Measurements from ENCODE around the gene CD248. TPM values are rescaled to one million over a fixed set of nuclear protein-coding genes. Genes with fewer than 3 reads are reported as not detected.
A peak's percentile ranks its signal among the peaks of the same experiment; 100 is the strongest.

The CD248 gene
- total and polyA plus RNA-seq, 9 donors: 4.9 to 47.9 (median 17.2) TPM

DNA sequence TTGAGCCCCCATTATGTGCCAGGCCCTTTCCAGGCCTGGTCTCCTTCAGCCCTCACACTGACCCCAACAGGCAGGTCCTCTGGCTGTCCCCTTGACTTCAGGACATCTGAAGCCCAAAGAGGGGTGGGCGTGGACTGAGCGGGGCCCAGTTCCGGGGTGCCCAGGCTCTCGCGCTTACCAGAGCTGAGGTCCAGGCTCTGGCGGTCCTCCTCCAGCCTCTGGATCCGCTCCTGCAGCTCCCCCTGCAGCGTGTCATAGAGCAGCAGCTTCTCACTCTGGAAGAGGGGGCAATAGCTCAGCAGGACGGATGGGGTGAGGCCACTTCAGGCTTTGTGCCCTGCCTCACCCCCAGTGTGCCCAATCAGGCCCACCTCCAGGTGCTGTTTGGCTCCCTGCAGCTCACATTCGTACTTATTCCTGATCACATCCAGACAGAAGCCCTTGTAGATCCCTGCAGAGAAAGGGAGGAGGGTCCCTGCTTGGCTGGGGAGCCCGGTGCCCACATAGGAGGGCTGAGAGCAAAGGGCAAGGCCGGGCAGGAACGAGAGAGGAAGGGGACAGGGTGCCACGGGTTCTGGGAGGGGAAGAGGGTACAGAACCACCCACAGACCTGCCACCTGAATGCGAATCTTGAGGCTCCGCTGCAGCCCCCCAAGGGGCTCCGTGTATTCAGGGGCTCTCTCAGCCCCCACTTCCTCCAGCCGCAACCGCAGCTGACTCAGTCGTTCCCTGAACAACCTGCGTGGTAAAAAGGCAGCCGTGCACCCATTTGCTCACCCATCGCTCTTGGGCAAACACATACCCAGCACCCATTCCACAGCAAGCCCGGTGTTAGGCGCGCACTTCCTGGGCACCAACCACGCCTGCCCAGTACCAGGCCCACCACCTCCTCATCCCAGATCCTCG is 24.0 kb upstream of the CD248 start:
- intact Hi-C loops (cut with DNase I): no loop called here
- Histone ChIP-seq H3K4me3 (no peak overlapping the region), H3K36me3 (no peaks in the 10 kb centered on the region), H3K27ac (no peak overlapping the region), H3K27me3 (no peaks in the 10 kb centered on the region), H3K4me1 (ENCODE audit: insufficient read depth) (peaks cover 9% of the 10 kb centered on the region), H3K9me3 (no peaks in the 10 kb centered on the region)
- DNase-seq: peak in 1 of 5 donors; percentile 28
- TF ChIP-seq POLR2A (IDR thresholded peaks at IDR 0.05) (no peak), EP300 (IDR thresholded peaks at IDR 0.05) (no peak)
- TF ChIP-seq, protein P1, sequence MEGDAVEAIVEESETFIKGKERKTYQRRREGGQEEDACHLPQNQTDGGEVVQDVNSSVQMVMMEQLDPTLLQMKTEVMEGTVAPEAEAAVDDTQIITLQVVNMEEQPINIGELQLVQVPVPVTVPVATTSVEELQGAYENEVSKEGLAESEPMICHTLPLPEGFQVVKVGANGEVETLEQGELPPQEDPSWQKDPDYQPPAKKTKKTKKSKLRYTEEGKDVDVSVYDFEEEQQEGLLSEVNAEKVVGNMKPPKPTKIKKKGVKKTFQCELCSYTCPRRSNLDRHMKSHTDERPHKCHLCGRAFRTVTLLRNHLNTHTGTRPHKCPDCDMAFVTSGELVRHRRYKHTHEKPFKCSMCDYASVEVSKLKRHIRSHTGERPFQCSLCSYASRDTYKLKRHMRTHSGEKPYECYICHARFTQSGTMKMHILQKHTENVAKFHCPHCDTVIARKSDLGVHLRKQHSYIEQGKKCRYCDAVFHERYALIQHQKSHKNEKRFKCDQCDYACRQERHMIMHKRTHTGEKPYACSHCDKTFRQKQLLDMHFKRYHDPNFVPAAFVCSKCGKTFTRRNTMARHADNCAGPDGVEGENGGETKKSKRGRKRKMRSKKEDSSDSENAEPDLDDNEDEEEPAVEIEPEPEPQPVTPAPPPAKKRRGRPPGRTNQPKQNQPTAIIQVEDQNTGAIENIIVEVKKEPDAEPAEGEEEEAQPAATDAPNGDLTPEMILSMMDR (IDR thresholded peaks at IDR 0.05): no peak
- WGBS, 3 donors: 87 to 90% (median 90%) methylated on average over 27 to 28 of the region's 28 CpGs

- 77 to 80% (median 77%) methylated on average over 14 of the region's 14 CpGs for WGBS, 3 donors
- DNase-seq: peak in 1 of 5 donors; percentile 27
- no peaks in the 10 kb centered on the region for H3K9me3 ChIP-seq
- H3K27ac ChIP-seq: no peak overlapping the region
- TF ChIP-seq POLR2A (IDR thresholded peaks at IDR 0.05) (no peak), EP300 (IDR thresholded peaks at IDR 0.05) (no peak)
- TF ChIP-seq, protein P1 (IDR thresholded peaks at IDR 0.05): no peak
- peaks cover 13% of the 10 kb centered on the region for H3K4me1 ChIP-seq (ENCODE audit: insufficient read depth)
- H3K4me3 ChIP-seq: no peak overlapping the region
- intact Hi-C loops (cut with DNase I): loop anchor here in 1 of 4 donors (10.0 kb wide), 1 partner anchor 55 kb away; the partner anchor contains the start of gene YIF1A
- no peaks in the 10 kb centered on the region for H3K27me3 ChIP-seq
- no peaks in the 10 kb centered on the region for H3K36me3 ChIP-seq
Observed at GRCh38 chr11:66339686-66340483, 23.0 kb upstream of the CD248 start.

GRCh38 chr11:66339162-66339675 is 22.4 kb upstream of the CD248 start:
- 83 to 87% (median 85%) methylated on average over 6 of the region's 6 CpGs for WGBS, 3 donors
- TF ChIP-seq POLR2A (IDR thresholded peaks at IDR 0.05) (no peak), EP300 (IDR thresholded peaks at IDR 0.05) (no peak)
- TF ChIP-seq, protein P1 (IDR thresholded peaks at IDR 0.05): no peak
- H3K27ac ChIP-seq: no peak overlapping the region
- peaks cover 13% of the 10 kb centered on the region for H3K4me1 ChIP-seq (ENCODE audit: insufficient read depth)
- H3K27me3 ChIP-seq: no peaks in the 10 kb centered on the region
- no peaks in the 10 kb centered on the region for H3K9me3 ChIP-seq
- no peaks in the 10 kb centered on the region for H3K36me3 ChIP-seq
- no peak overlapping the region for H3K4me3 ChIP-seq
- no peak for DNase-seq
- intact Hi-C loops (cut with DNase I): loop anchor here in 1 of 4 donors (10.0 kb wide), 1 partner anchor 54 kb away; the partner anchor contains the start of gene YIF1A
